PC-9 (cell line): Measurements from ENCODE around the gene CDC123. TPM values are rescaled to one million over a fixed set of nuclear protein-coding genes. Genes with fewer than 3 reads are reported as not detected.

Experiments used
- BruUV-seq: library from RNA; stranded (reverse); fragments of 400-500 nt; replicated peaks from 2 replicates; lab custom pipeline; 2021; lab: Mats Ljungman, UMichigan
- CTCF ChIA-PET: fragments of 300-600 bp; sonication (Branson Sonifier 250); formaldehyde crosslinking; loops from one replicate; lab custom pipeline; 2022; ENCODE audit warnings: antibody characterized with exemption; lab: Charles Lee
- POLR2A ChIA-PET: fragments of 300-600 bp; sonication (Branson Sonifier 250); formaldehyde crosslinking; loops from one replicate; lab custom pipeline; 2022; ENCODE audit warnings: antibody characterized with exemption; ENCODE audit not compliant: unreplicated experiment; lab: Charles Lee
- DNase-seq, 2 experiments: peaks; one replicate each; pipeline versions ENCODE4 v3.0.0 to v3.0.0-alpha.2; 2015 to 2022; ENCODE audit warnings: mixed read lengths in 1 of 2
- H2AFZ ChIP-seq: fragments of 200-600 bp; sonication (generic); 2 replicates; pipeline ENCODE4 v1.8.1; 2017; ENCODE audit warnings: antibody characterized with exemption
- H3F3A ChIP-seq: fragments of 200-600 bp; sonication (generic); 2 replicates; pipeline ENCODE4 v1.8.1; 2017; ENCODE audit warnings: antibody characterized with exemption, mild to moderate bottlenecking, low read depth; ENCODE audit not compliant: insufficient read depth
- H3K27ac ChIP-seq: fragments of 200-600 bp; sonication (generic); 2 replicates; pipeline ENCODE4 v1.6.1; 2016; ENCODE audit warnings: mixed run types
- H3K27me3 ChIP-seq: fragments of 200-600 bp; sonication (generic); 2 replicates; pipeline ENCODE4 v1.6.1; 2016; ENCODE audit warnings: low read depth, mixed run types; ENCODE audit not compliant: insufficient read depth
- H3K36me3 ChIP-seq: fragments of 200-600 bp; sonication (generic); 2 replicates; pipeline ENCODE4 v1.6.1; 2016; ENCODE audit warnings: low read depth, mixed run types
- H3K4me1 ChIP-seq: fragments of 200-600 bp; sonication (generic); replicated peaks from 2 replicates; pipeline ENCODE4 v1.6.1; 2016; ENCODE audit warnings: mixed run types; ENCODE audit not compliant: insufficient read depth
- H3K4me2 ChIP-seq: fragments of 200-600 bp; sonication (generic); 2 replicates; pipeline ENCODE4 v1.6.1; 2017; ENCODE audit warnings: mixed run types
- H3K4me3 ChIP-seq: fragments of 200-600 bp; sonication (generic); 2 replicates; pipeline ENCODE4 v1.6.1; 2016; ENCODE audit warnings: mixed run types
- H3K79me2 ChIP-seq: fragments of 200-600 bp; sonication (generic); 2 replicates; pipeline ENCODE4 v1.6.1; 2017; ENCODE audit warnings: low read depth, mixed run types
- H3K9me2 ChIP-seq: fragments of 200-600 bp; sonication (generic); 2 replicates; pipeline ENCODE4 v1.8.1; 2017; ENCODE audit warnings: mild to moderate bottlenecking; ENCODE audit not compliant: insufficient read depth
- H3K9me3 ChIP-seq: fragments of 200-600 bp; sonication (generic); 2 replicates; pipeline ENCODE4 v1.8.1; 2016; ENCODE audit warnings: low read depth; ENCODE audit not compliant: insufficient read depth
- H4K20me1 ChIP-seq: fragments of 200-600 bp; sonication (generic); 2 replicates; pipeline ENCODE4 v1.8.1; 2017; ENCODE audit not compliant: insufficient read depth
- CTCF ChIP-seq: fragments of 200-600 bp; sonication (generic); conservative IDR thresholded peaks from 2 replicates; pipeline ENCODE4 v1.6.1; 2017; ENCODE audit warnings: mixed run types, antibody characterized with exemption, mild to moderate bottlenecking, moderate library complexity
- EZH2 ChIP-seq: fragments of 200-600 bp; sonication (generic); IDR thresholded peaks from 2 replicates; pipeline ENCODE4 v1.8.0; 2017; ENCODE audit warnings: antibody characterized with exemption, low read depth
- intact Hi-C: fragments of 100-400 bp; cut with micrococcal nuclease; formaldehyde crosslinking; loops from one replicate; pipeline ENCODE4 v1.10.0; 2022; ENCODE audit not compliant: unreplicated experiment
- total RNA-seq: library from RNA; stranded (reverse); gene quantifications from 2 replicates; pipeline ENCODE4 v1.2.3, GENCODE V29; 2021

The CDC123 gene
- total RNA-seq, 1 experiment from 2014 or later = 86.0 TPM

GRCh38 chr10:12252882-12253546 is 57.0 kb downstream of the CDC123 start:
- Histone ChIP-seq H3K9me2 (no peaks in the 10 kb centered on the region), H2AFZ (no peak overlapping the region), H3K27me3 (no peaks in the 10 kb centered on the region), H3K79me2 (no peaks in the 10 kb centered on the region), H3K9me3 (no peaks in the 10 kb centered on the region), H3K4me1 (no peaks in the 10 kb centered on the region), H3F3A (no peaks in the 10 kb centered on the region), H4K20me1 (no peaks in the 10 kb centered on the region), H3K4me2 (no peak overlapping the region), H3K36me3 (0 out of 2 replicates have a peak, but pooled peaks cover 10% of the 10 kb centered on the region), H3K27ac (no peak overlapping the region), H3K4me3 (no peak overlapping the region)
- intact Hi-C loops = no loop called here
- ChIA-PET CTCF (no interaction called here), POLR2A (no interaction called here)
- TF ChIP-seq CTCF = peak; percentile 60
- no peak for TF ChIP-seq EZH2
- no TSS peak for BruUV-seq
- DNase-seq = peak in 1 of 2 experiments; percentile 24

GRCh38 chr10:12255048-12255447 is 59.1 kb downstream of the CDC123 start:
- ChIA-PET POLR2A (no interaction called here), CTCF (no interaction called here)
- BruUV-seq = no TSS peak
- DNase-seq = no peak
- Histone ChIP-seq H3K36me3 (0 out of 2 replicates have a peak, but pooled peaks cover 1% of the 10 kb centered on the region), H3K9me3 (no peaks in the 10 kb centered on the region), H3K4me3 (no peak overlapping the region), H3K4me2 (no peak overlapping the region), H3F3A (no peaks in the 10 kb centered on the region), H3K27me3 (no peaks in the 10 kb centered on the region), H3K79me2 (no peaks in the 10 kb centered on the region), H3K4me1 (no peaks in the 10 kb centered on the region), H3K9me2 (no peaks in the 10 kb centered on the region), H3K27ac (no peak overlapping the region), H2AFZ (no peak overlapping the region), H4K20me1 (no peaks in the 10 kb centered on the region)
- TF ChIP-seq CTCF (no peak), EZH2 (no peak)
- intact Hi-C loops = no loop called here

- ChIA-PET POLR2A (no interaction called here), CTCF (no interaction called here)
- intact Hi-C loops = loop anchor here (5.0 kb wide), 2 partner anchors 287 to 642 kb away; no protein-coding TSS in a partner anchor
- Histone ChIP-seq H3K4me3 (no peak overlapping the region), H3K27ac (no peak overlapping the region), H3K9me3 (no peaks in the 10 kb centered on the region), H3K4me2 (no peak overlapping the region), H3F3A (peaks cover under 1% of the 10 kb centered on the region; the same call in 1 of the 2 replicates), H3K36me3 (no peaks in the 10 kb centered on the region), H3K27me3 (no peaks in the 10 kb centered on the region), H3K79me2 (no peaks in the 10 kb centered on the region), H2AFZ (no peak overlapping the region), H3K9me2 (no peaks in the 10 kb centered on the region), H4K20me1 (no peaks in the 10 kb centered on the region), H3K4me1 (peaks cover 7% of the 10 kb centered on the region)
- no peak for DNase-seq
- BruUV-seq = no TSS peak
- TF ChIP-seq CTCF (no peak), EZH2 (no peak)
Measured at GRCh38 chr10:12259988-12260387, 64.0 kb downstream of the CDC123 start.
